ENCODE measurements around the gene C2CD2. TPM values are rescaled to one million over a fixed set of nuclear protein-coding genes. Genes with fewer than 3 reads are reported as not detected.

Gene C2CD2
- total RNA-seq, 4 donors from 2014 or later = 35.9 to 43.8 (median 38.9) TPM

DNA sequence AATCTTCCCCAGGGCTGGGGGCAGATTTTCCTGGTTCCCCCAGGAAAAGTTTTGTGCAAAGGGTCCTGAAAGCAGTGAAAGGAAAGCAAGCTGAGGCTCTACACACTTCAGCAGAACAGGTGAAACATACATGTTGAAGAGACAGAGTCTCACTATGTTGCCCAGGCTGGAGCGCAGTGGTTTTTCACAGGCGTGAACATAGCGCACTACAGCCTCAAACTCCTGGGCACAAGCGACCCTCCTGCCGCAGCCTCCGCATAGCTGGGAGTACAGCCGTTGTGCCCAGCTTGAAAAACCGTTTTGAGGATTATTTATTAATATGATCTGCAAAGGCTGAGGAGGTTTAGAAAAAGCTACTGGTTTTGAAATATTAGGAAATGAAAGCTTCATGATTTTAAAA lies 86.5 kb downstream of the C2CD2 start:
- Histone ChIP-seq H3K9me3 (no peaks in the 10 kb centered on the region), H3K36me3 (no peaks in the 10 kb centered on the region), H3K4me1 (no peaks in the 10 kb centered on the region), H3K27ac (no peak overlapping the region), H3K4me3 (no peak overlapping the region), H3K27me3 (no peaks in the 10 kb centered on the region)
- WGBS = 96% methylated on average over 8 of the region's 8 CpGs
- DNase-seq (ENCODE audit: low spot score in 2 of 2) = no peak
- no peak for TF ChIP-seq EP300 (IDR thresholded peaks at IDR 0.05)
- TF ChIP-seq, protein P1, sequence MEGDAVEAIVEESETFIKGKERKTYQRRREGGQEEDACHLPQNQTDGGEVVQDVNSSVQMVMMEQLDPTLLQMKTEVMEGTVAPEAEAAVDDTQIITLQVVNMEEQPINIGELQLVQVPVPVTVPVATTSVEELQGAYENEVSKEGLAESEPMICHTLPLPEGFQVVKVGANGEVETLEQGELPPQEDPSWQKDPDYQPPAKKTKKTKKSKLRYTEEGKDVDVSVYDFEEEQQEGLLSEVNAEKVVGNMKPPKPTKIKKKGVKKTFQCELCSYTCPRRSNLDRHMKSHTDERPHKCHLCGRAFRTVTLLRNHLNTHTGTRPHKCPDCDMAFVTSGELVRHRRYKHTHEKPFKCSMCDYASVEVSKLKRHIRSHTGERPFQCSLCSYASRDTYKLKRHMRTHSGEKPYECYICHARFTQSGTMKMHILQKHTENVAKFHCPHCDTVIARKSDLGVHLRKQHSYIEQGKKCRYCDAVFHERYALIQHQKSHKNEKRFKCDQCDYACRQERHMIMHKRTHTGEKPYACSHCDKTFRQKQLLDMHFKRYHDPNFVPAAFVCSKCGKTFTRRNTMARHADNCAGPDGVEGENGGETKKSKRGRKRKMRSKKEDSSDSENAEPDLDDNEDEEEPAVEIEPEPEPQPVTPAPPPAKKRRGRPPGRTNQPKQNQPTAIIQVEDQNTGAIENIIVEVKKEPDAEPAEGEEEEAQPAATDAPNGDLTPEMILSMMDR (IDR thresholded peaks at IDR 0.05) = no peak
- no peak for TF ChIP-seq POLR2A (IDR thresholded peaks at IDR 0.05)
- TF ChIP-seq POLR2AphosphoS5 (IDR thresholded peaks at IDR 0.05) = no peak

GRCh38 chr21:41866274-41866809 lies 87.5 kb downstream of the C2CD2 start:
- no peaks in the 10 kb centered on the region for H3K4me1 ChIP-seq
- TF ChIP-seq POLR2AphosphoS5 (IDR thresholded peaks at IDR 0.05) = no peak
- TF ChIP-seq, protein P1 (IDR thresholded peaks at IDR 0.05) = no peak
- no peak for TF ChIP-seq POLR2A (IDR thresholded peaks at IDR 0.05)
- TF ChIP-seq EP300 (IDR thresholded peaks at IDR 0.05) = no peak
- no peak for DNase-seq (ENCODE audit: low spot score in 2 of 2)
- H3K4me3 ChIP-seq = no peak overlapping the region
- no peaks in the 10 kb centered on the region for H3K9me3 ChIP-seq
- no peak overlapping the region for H3K27ac ChIP-seq
- WGBS = 90% methylated on average over 11 of the region's 11 CpGs
- H3K36me3 ChIP-seq = no peaks in the 10 kb centered on the region
- H3K27me3 ChIP-seq = no peaks in the 10 kb centered on the region

- H3K4me3 ChIP-seq = no peak overlapping the region
- no peak for DNase-seq (ENCODE audit: low spot score in 2 of 2)
- no peaks in the 10 kb centered on the region for H3K27me3 ChIP-seq
- WGBS = 86% methylated on average over 14 of the region's 15 CpGs
- TF ChIP-seq EP300 (IDR thresholded peaks at IDR 0.05) (no peak), POLR2AphosphoS5 (IDR thresholded peaks at IDR 0.05) (no peak), POLR2A (IDR thresholded peaks at IDR 0.05) (no peak)
- TF ChIP-seq, protein P1 (IDR thresholded peaks at IDR 0.05) = no peak
- H3K27ac ChIP-seq = no peak overlapping the region
- no peaks in the 10 kb centered on the region for H3K36me3 ChIP-seq
- no peaks in the 10 kb centered on the region for H3K4me1 ChIP-seq
- no peaks in the 10 kb centered on the region for H3K9me3 ChIP-seq
These were observed 88.6 kb downstream of the C2CD2 start for GRCh38 chr21:41865002-41865777.

- TF ChIP-seq, protein P1 (IDR thresholded peaks at IDR 0.05) = no peak
- TF ChIP-seq POLR2A (IDR thresholded peaks at IDR 0.05) = no peak
- TF ChIP-seq POLR2AphosphoS5 (IDR thresholded peaks at IDR 0.05) = no peak
- no peak for TF ChIP-seq EP300 (IDR thresholded peaks at IDR 0.05)
- Histone ChIP-seq H3K27me3 (no peaks in the 10 kb centered on the region), H3K4me1 (no peaks in the 10 kb centered on the region), H3K27ac (no peak overlapping the region), H3K4me3 (no peak overlapping the region), H3K36me3 (peaks cover 6% of the 10 kb centered on the region), H3K9me3 (no peaks in the 10 kb centered on the region)
- DNase-seq (ENCODE audit: low spot score in 2 of 2) = no peak
- WGBS = 99% methylated on average over 10 of the region's 10 CpGs
These were observed 89.4 kb downstream of the C2CD2 start for GRCh38 chr21:41864311-41865001.

DNA sequence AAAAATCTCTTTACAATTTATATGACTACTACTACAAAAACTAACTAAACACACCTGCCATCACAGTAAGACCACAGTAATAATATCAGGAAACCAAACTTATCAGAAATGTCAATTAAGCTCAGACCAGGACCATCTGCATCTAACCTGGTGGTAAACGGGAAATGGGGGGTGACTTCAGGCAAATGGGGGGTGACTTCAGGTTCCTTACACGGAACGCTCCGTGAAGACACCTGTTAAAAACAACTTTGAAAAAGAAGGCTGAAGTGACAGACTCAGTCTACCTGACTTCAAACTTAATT lies 90.4 kb downstream of the C2CD2 start:
- Histone ChIP-seq H3K9me3 (no peaks in the 10 kb centered on the region), H3K4me3 (no peak overlapping the region), H3K4me1 (no peaks in the 10 kb centered on the region), H3K27ac (no peak overlapping the region), H3K27me3 (no peaks in the 10 kb centered on the region), H3K36me3 (peaks cover 14% of the 10 kb centered on the region)
- WGBS = 93% methylated on average over 4 of the region's 4 CpGs
- no peak for TF ChIP-seq EP300 (IDR thresholded peaks at IDR 0.05)
- TF ChIP-seq, protein P1 (IDR thresholded peaks at IDR 0.05) = no peak
- TF ChIP-seq POLR2AphosphoS5 (IDR thresholded peaks at IDR 0.05) = no peak
- TF ChIP-seq POLR2A (IDR thresholded peaks at IDR 0.05) = no peak
- DNase-seq (ENCODE audit: low spot score in 2 of 2) = no peak

Measured in suprapubic skin (tissue), 4 donors.